ENCODE measurements around the gene PROM2.
A peak's percentile ranks its signal among the peaks of the same experiment; 100 is the strongest.

Gene PROM2

GRCh38 chr2:95299961-95300360 is 25.7 kb downstream of the PROM2 start:
- TF ChIP-seq ZBTB7A (IDR thresholded peaks at IDR 0.05; ENCODE audit: low read depth) (no peak), CEBPB (IDR thresholded peaks at IDR 0.05) (no peak), USF1 (IDR thresholded peaks at IDR 0.05) (0 out of 2 replicates have a peak, but pooled peaks have one; percentile 6), TCF12 (IDR thresholded peaks at IDR 0.05; ENCODE audit: low read depth) (no peak), EP300 (IDR thresholded peaks at IDR 0.05; ENCODE audit: borderline replicate concordance) (no peak)

DNA sequence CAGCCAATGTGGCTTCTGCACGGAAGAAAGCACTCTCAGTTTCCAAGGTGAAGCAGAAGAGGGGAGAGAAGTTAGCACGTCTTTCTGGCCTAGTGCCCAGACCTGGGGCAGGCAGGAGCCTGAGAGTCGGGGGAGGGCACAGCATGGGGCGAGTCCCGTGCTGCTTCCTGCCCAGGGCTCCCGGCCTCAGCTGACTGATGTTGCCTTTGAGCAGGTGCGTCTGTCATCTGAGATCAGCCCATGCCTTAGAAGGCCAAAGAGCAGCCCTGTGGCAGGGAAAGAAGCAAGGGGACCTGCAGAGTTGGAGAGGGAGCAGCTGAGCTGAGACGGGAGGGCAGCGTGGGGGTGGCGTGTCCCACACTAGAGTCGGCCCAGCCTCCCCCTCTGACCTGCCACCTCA is 26.2 kb downstream of the PROM2 start:
- TF ChIP-seq RAD21 (IDR thresholded peaks at IDR 0.05; ENCODE audit: low read depth) (no peak), USF1 (IDR thresholded peaks at IDR 0.05) (peak; percentile 51), EGR1 (IDR thresholded peaks at IDR 0.05) (no peak), NFIC (IDR thresholded peaks at IDR 0.05) (peak; percentile 66)

DNA sequence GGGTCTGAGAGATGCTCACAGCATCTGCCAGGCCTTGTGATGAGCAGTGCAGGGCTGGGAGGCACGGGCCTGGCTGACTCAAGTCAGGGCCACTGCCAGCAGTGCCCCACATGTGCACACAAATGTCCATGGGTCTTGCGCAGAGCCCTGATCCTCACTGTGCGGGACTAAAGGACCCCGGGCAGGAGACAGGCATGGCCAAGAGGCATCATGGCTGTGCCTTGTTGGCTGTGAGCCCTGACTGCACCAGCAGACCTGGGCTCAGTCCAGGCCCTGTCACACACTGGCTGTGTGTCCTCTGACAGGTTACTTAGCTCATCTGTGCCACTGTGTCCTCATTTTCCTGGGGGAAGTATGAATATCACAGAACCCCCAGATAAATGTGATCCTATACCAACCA is 26.9 kb downstream of the PROM2 start:
- TF ChIP-seq ZBTB7A (IDR thresholded peaks at IDR 0.05; ENCODE audit: low read depth) (no peak), YY1 (IDR thresholded peaks at IDR 0.05; ENCODE audit: low read depth) (no peak), TAF1 (IDR thresholded peaks at IDR 0.05; ENCODE audit: low read depth) (no peak), USF1 (IDR thresholded peaks at IDR 0.05) (no peak), CEBPB (IDR thresholded peaks at IDR 0.05) (no peak)
- TF ChIP-seq, protein P1, sequence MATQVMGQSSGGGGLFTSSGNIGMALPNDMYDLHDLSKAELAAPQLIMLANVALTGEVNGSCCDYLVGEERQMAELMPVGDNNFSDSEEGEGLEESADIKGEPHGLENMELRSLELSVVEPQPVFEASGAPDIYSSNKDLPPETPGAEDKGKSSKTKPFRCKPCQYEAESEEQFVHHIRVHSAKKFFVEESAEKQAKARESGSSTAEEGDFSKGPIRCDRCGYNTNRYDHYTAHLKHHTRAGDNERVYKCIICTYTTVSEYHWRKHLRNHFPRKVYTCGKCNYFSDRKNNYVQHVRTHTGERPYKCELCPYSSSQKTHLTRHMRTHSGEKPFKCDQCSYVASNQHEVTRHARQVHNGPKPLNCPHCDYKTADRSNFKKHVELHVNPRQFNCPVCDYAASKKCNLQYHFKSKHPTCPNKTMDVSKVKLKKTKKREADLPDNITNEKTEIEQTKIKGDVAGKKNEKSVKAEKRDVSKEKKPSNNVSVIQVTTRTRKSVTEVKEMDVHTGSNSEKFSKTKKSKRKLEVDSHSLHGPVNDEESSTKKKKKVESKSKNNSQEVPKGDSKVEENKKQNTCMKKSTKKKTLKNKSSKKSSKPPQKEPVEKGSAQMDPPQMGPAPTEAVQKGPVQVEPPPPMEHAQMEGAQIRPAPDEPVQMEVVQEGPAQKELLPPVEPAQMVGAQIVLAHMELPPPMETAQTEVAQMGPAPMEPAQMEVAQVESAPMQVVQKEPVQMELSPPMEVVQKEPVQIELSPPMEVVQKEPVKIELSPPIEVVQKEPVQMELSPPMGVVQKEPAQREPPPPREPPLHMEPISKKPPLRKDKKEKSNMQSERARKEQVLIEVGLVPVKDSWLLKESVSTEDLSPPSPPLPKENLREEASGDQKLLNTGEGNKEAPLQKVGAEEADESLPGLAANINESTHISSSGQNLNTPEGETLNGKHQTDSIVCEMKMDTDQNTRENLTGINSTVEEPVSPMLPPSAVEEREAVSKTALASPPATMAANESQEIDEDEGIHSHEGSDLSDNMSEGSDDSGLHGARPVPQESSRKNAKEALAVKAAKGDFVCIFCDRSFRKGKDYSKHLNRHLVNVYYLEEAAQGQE (IDR thresholded peaks at IDR 0.05; ENCODE audit: low read depth), result no peak

DNA sequence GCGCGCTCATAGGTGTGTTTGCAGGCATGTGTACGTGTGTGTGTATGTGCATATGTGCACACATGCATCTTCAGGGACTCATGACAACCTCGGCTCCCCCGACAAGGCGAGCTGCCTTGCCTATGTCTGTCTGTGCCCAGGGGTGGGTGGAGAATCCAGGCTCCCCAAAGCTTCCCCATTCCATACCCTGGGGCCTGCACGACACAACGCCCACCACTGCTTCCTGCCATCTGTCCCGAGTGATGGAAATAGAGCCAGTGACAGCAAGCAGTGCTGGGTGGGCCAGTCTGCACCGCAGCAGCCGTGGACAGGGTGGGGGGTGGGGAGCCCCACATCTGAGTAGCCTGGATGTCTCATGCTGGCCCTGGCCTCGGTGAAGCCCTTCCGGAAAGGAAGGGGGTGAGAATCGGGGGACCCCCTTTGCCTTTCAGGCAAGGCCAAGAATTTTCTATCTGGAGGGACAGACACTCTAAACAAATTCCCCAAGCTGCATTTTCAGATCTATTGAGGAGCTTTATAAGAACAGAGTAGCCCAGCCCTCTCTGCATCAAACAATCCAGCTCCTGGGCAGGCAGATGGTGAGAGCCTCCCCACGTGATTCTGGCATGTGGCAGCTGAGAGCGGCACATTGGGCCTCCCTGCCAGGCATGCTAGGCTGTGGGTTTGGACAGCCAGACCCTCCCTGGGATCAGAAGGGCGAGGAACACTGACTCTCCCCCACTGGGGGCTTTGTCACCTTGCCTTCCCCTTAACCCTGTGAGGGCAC is 27.8 kb downstream of the PROM2 start:
- no peak for TF ChIP-seq USF1 (IDR thresholded peaks at IDR 0.05)
- TF ChIP-seq CEBPB (IDR thresholded peaks at IDR 0.05), result no peak
- no peak for TF ChIP-seq EGR1 (IDR thresholded peaks at IDR 0.05)
- no peak for TF ChIP-seq TAF1 (IDR thresholded peaks at IDR 0.05; ENCODE audit: low read depth)
- TF ChIP-seq TEAD4 (IDR thresholded peaks at IDR 0.05), result no peak
- TF ChIP-seq, protein P2, sequence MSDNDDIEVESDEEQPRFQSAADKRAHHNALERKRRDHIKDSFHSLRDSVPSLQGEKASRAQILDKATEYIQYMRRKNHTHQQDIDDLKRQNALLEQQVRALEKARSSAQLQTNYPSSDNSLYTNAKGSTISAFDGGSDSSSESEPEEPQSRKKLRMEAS (IDR thresholded peaks at IDR 0.05), result no peak
- TF ChIP-seq ZBTB7A (IDR thresholded peaks at IDR 0.05; ENCODE audit: low read depth), result no peak
- no peak for TF ChIP-seq NFIC (IDR thresholded peaks at IDR 0.05)
- TF ChIP-seq YY1 (IDR thresholded peaks at IDR 0.05; ENCODE audit: low read depth), result no peak
- no peak for TF ChIP-seq EP300 (IDR thresholded peaks at IDR 0.05; ENCODE audit: borderline replicate concordance)
- TF ChIP-seq, protein P1 (IDR thresholded peaks at IDR 0.05; ENCODE audit: low read depth), result no peak
- no peak for TF ChIP-seq FOXM1 (IDR thresholded peaks at IDR 0.05; ENCODE audit: borderline replicate concordance, low read depth)

- TF ChIP-seq, protein P2 (IDR thresholded peaks at IDR 0.05), result no peak
- TF ChIP-seq EGR1 (IDR thresholded peaks at IDR 0.05) (no peak), EP300 (IDR thresholded peaks at IDR 0.05; ENCODE audit: borderline replicate concordance) (no peak), ZBTB7A (IDR thresholded peaks at IDR 0.05; ENCODE audit: low read depth) (no peak), RAD21 (IDR thresholded peaks at IDR 0.05; ENCODE audit: low read depth) (no peak), TCF12 (IDR thresholded peaks at IDR 0.05; ENCODE audit: low read depth) (no peak), NFIC (IDR thresholded peaks at IDR 0.05) (no peak)
Measured at GRCh38 chr2:95303191-95303919, 29.1 kb downstream of the PROM2 start.
